Measurements from ENCODE around the gene NACA.
"Not testable (repeated sequence)": the region's sequence is repeated elsewhere in the genome, so short reads cannot be mapped to it uniquely, and the experiment has no call there.

Gene NACA

GRCh38 chr12:56753566-56753965 lies 28.5 kb upstream of the NACA start:
- Histone ChIP-seq H3K36me3 (peaks cover 3% of the 10 kb centered on the region; the same call in 1 of the 2 replicates), H3K4me1 (no peaks in the 10 kb centered on the region), H3K9me3 (no peaks in the 10 kb centered on the region; the same call in 1 of the 2 replicates), H3K27me3 (no peaks in the 10 kb centered on the region), H3K4me3 (ENCODE audit: low read depth, low read length) (no peak overlapping the region)
- no peak for TF ChIP-seq CTCF (IDR thresholded peaks at IDR 0.05; ENCODE audit: low read depth, low read length)
- DNase-seq, result no peak

DNA sequence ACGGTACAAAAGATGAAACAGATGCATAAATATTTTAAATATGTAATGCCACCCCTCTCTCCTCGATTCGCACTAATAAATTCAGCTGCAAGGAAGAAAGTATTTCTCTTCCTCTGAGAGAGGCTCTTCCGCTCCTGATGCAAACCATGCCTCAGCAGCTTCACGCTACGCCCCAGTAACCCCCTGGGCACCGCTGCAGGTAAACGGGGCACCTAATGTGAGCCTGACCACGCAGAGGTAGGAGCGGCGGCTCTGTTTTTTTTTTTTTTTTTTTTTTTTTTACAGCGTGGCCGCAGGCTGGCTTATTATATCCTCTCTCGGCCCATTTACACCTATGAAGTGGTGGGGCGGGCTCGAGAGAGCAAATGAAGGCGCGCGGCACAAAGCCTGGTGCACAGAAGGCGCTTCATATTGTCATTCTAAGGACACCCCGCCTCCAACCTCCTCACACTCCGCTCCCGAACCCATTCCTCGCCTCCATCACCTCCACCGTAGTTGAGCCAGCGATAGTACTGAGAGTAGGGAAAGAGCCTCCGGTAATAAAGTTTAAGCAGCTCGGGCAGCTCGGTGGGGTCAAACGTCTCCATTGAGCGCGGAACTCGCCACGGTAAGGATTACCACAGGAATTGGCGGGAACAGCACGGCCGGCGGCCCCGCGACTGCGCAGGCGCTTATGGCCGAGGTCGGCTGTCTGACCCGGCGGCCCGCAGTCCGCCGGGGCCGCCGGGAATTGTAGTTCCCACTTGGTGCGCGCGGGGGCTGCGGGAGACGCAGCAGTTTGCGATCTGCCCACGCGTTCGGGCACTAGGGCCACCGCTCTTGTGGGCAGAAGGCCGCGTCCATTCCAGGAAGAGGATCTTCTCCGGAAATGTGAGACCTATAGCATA lies 26.9 kb upstream of the NACA start, which contains the start of gene PRIM1:
Gene PRIM1 (minus strand): TSS at position 612 of the 887 bp plus-strand sequence. CDS start 25 bp downstream, at position 587.
- H3K27me3 ChIP-seq, result no peaks in the 10 kb centered on the region
- peak; percentile 94 for DNase-seq
- no peaks in the 10 kb centered on the region for H3K9me3 ChIP-seq
- H3K36me3 ChIP-seq, result peaks cover 10% of the 10 kb centered on the region
- H3K4me1 ChIP-seq, result no peaks in the 10 kb centered on the region
- peak within 1 kb of the TSS; percentile 84 for H3K4me3 ChIP-seq (ENCODE audit: low read depth, low read length)
- TF ChIP-seq CTCF (IDR thresholded peaks at IDR 0.05; ENCODE audit: low read depth, low read length), result no peak

DNA sequence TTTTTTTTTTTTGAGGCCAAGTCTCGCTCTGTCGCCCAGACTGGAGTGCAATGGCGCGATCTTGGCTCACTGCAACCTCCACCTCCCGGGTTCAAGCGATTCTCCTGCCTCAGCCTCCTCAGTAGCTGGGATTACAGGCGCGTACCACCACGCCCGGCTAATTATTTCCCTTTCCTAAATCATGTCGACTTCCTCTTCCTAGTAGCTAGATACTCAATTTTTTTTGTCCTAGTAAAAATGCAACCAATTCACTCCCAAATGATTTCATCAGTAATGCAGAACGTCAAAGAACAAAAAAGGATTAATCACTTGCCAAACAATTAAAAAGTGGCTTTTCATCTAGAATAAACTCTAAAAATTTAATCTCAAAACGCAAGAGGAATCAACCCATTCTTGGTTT lies 25.5 kb upstream of the NACA start:
- not testable (repeated sequence) for H3K9me3 ChIP-seq, DNase-seq, H3K4me1 ChIP-seq, H3K27me3 ChIP-seq
- Histone ChIP-seq H3K36me3 (peaks cover 23% of the 10 kb centered on the region), H3K4me3 (ENCODE audit: low read depth, low read length) (peak overlapping the region; percentile 84)

DNA sequence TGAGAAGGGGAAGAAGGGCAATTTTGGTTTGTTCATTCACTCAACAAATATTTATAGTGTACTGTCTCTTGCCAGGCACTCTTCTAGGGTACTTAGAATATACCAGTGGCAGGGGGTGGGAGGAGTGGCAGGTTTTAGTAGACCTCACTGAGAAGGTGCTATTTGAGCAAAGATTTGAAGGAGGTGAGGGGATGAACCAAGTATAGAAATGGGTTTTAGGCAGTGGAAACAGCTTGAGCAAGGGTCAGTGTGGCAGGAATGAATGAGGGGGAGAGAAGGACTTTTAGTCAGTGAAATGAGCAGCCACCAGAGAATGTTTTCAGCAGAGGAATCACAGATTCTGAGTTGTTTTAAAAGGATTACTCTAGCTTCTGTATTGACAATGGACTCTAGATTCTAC lies 24.8 kb upstream of the NACA start:
- H3K4me1 ChIP-seq, result no peaks in the 10 kb centered on the region; the same call in 1 of the 2 replicates
- H3K4me3 ChIP-seq (ENCODE audit: low read depth, low read length), result no peak overlapping the region
- no peak for DNase-seq
- TF ChIP-seq CTCF (IDR thresholded peaks at IDR 0.05; ENCODE audit: low read depth, low read length), result no peak
- no peaks in the 10 kb centered on the region for H3K9me3 ChIP-seq
- no peaks in the 10 kb centered on the region for H3K27me3 ChIP-seq
- peaks cover 29% of the 10 kb centered on the region for H3K36me3 ChIP-seq

- no peak for DNase-seq
- H3K9me3 ChIP-seq, result no peaks in the 10 kb centered on the region
- TF ChIP-seq CTCF (IDR thresholded peaks at IDR 0.05; ENCODE audit: low read depth, low read length), result no peak
- no peaks in the 10 kb centered on the region for H3K27me3 ChIP-seq
- no peak overlapping the region for H3K4me3 ChIP-seq (ENCODE audit: low read depth, low read length)
- peaks cover 34% of the 10 kb centered on the region for H3K36me3 ChIP-seq
- no peaks in the 10 kb centered on the region; the same call in 1 of the 2 replicates for H3K4me1 ChIP-seq
Observed at GRCh38 chr12:56749359-56749758, 24.3 kb upstream of the NACA start.

DNA sequence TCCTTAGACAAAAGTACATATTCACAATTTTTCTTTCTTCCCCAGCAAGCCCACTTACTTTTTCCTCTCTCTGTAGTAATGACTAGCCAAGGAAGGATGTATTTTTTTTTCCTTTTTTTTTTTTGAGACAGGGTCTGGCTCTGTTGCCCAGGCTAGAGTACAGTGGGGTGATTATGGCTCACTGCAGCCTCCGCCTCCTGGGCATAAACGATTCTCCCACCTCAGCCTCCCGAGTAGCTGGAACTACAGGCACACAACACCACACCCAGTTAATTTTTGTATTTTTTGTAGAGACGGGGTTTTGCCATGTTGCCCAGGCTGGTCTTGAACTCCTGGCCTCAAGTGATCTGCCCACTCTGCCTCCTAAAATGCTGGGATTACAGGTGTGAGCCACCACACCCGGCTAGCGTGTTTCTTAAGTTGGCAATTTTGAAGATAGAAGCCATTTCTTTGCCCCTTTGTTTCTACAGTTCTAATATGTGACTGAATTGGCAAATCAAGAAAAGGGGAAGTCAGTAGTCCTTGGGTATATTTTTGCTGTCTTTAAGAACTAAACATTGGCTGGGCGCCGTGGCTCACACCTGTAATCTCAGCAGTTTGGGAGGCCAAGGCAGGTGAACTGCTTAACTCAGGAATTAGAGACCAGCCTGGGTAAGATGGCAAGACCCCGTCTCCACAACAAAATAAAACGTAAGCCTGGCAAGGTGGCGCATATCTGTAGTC lies 3.2 kb upstream of the NACA start:
- H3K27me3 ChIP-seq, result no peaks in the 10 kb centered on the region
- H3K4me3 ChIP-seq (ENCODE audit: low read depth, low read length), result no peak overlapping the region
- H3K9me3 ChIP-seq, result no peaks in the 10 kb centered on the region
- peaks cover 43% of the 10 kb centered on the region for H3K36me3 ChIP-seq
- DNase-seq, result no peak
- H3K4me1 ChIP-seq, result no peaks in the 10 kb centered on the region
- TF ChIP-seq CTCF (IDR thresholded peaks at IDR 0.05; ENCODE audit: low read depth, low read length), result no peak

- not testable (repeated sequence) for H3K4me1 ChIP-seq, H3K9me3 ChIP-seq, H3K27me3 ChIP-seq, DNase-seq
- peak overlapping the region; percentile 100 for H3K4me3 ChIP-seq (ENCODE audit: low read depth, low read length)
- peaks cover 46% of the 10 kb centered on the region for H3K36me3 ChIP-seq
Observed at GRCh38 chr12:56726196-56726675, 1.1 kb upstream of the NACA start.
